ENCODE measurements around the gene CATSPER3. TPM values are rescaled to one million over a fixed set of nuclear protein-coding genes. Genes with fewer than 3 reads are reported as not detected.

CATSPER3 gene
- total RNA-seq, 1 experiment from 2014 or later: 0.57 TPM

- H3K36me3 ChIP-seq (ENCODE audit: low read depth): no peaks in the 10 kb centered on the region
- intact Hi-C loops (cut with micrococcal nuclease; ENCODE audit: unreplicated experiment): loop anchor here (1.0 to 10.0 kb wide), 5 partner anchors 54 to 324 kb away; no protein-coding TSS in a partner anchor
- no peak overlapping the region for H2AFZ ChIP-seq
- no TSS peak for BruUV-seq (replicated peaks)
- ChIA-PET CTCF (interaction anchor here (1.1 kb wide), 1 partner anchor 102 kb away, joined by 3 read pairs; no protein-coding TSS in a partner anchor), POLR2A (ENCODE audit: unreplicated experiment) (no interaction called here)
- no peaks in the 10 kb centered on the region for H3K79me2 ChIP-seq (ENCODE audit: low read depth)
- no peak overlapping the region for H3K27ac ChIP-seq
- no peaks in the 10 kb centered on the region for H3K4me1 ChIP-seq (replicated peaks; ENCODE audit: insufficient read depth)
- no peak overlapping the region for H3K4me3 ChIP-seq
- no peaks in the 10 kb centered on the region for H4K20me1 ChIP-seq (ENCODE audit: insufficient read depth)
- H3K4me2 ChIP-seq: no peak overlapping the region
- H3K9me2 ChIP-seq (ENCODE audit: insufficient read depth): no peaks in the 10 kb centered on the region
- TF ChIP-seq EZH2 (IDR thresholded peaks at IDR 0.05; ENCODE audit: low read depth) (no peak), CTCF (conservative IDR thresholded peaks at IDR 0.05) (peak; percentile 62)
- H3K9me3 ChIP-seq (ENCODE audit: insufficient read depth, low read depth): no peaks in the 10 kb centered on the region
- H3F3A ChIP-seq (ENCODE audit: insufficient read depth, low read depth): no peaks in the 10 kb centered on the region
- DNase-seq: peak in 1 of 2 experiments; percentile 26
- H3K27me3 ChIP-seq (ENCODE audit: insufficient read depth, low read depth): no peaks in the 10 kb centered on the region
Measured at GRCh38 chr5:135010502-135011354, 43.0 kb downstream of the CATSPER3 start.

- Histone ChIP-seq H3K4me2 (no peak overlapping the region), H3F3A (ENCODE audit: insufficient read depth, low read depth) (no peaks in the 10 kb centered on the region), H3K79me2 (ENCODE audit: low read depth) (no peaks in the 10 kb centered on the region), H3K36me3 (ENCODE audit: low read depth) (no peaks in the 10 kb centered on the region), H3K27me3 (ENCODE audit: insufficient read depth, low read depth) (no peaks in the 10 kb centered on the region), H2AFZ (no peak overlapping the region), H3K27ac (no peak overlapping the region), H3K9me2 (ENCODE audit: insufficient read depth) (no peaks in the 10 kb centered on the region), H4K20me1 (ENCODE audit: insufficient read depth) (no peaks in the 10 kb centered on the region), H3K4me3 (no peak overlapping the region), H3K9me3 (ENCODE audit: insufficient read depth, low read depth) (no peaks in the 10 kb centered on the region), H3K4me1 (replicated peaks; ENCODE audit: insufficient read depth) (no peaks in the 10 kb centered on the region)
- no peak for DNase-seq
- intact Hi-C loops (cut with micrococcal nuclease; ENCODE audit: unreplicated experiment): loop anchor here (1.0 to 10.0 kb wide), 5 partner anchors 53 to 323 kb away; no protein-coding TSS in a partner anchor
- CTCF ChIA-PET: interaction anchor here (1.1 kb wide), 1 partner anchor 102 kb away, joined by 3 read pairs; no protein-coding TSS in a partner anchor
- no TSS peak for BruUV-seq (replicated peaks)
- TF ChIP-seq CTCF (conservative IDR thresholded peaks at IDR 0.05): no peak; the same call in 1 of the 2 replicates
- no peak for TF ChIP-seq EZH2 (IDR thresholded peaks at IDR 0.05; ENCODE audit: low read depth)
- POLR2A ChIA-PET (ENCODE audit: unreplicated experiment): no interaction called here
Measured at GRCh38 chr5:135011355-135012032, 43.8 kb downstream of the CATSPER3 start.

- BruUV-seq (replicated peaks): no TSS peak
- intact Hi-C loops (cut with micrococcal nuclease; ENCODE audit: unreplicated experiment): loop anchor here (10.0 kb wide), 2 partner anchors 53 to 323 kb away; no protein-coding TSS in a partner anchor
- CTCF ChIA-PET: no interaction called here
Measured at GRCh38 chr5:135012033-135012588, 44.4 kb downstream of the CATSPER3 start.

More at GRCh38 chr5:135012033-135012588, 44.4 kb downstream of the CATSPER3 start:
- DNase-seq: no peak
- no peaks in the 10 kb centered on the region for H3K27me3 ChIP-seq (ENCODE audit: insufficient read depth, low read depth)
- no peaks in the 10 kb centered on the region for H3K36me3 ChIP-seq (ENCODE audit: low read depth)
- H3K4me3 ChIP-seq: no peak overlapping the region
- H3K79me2 ChIP-seq (ENCODE audit: low read depth): no peaks in the 10 kb centered on the region
- POLR2A ChIA-PET (ENCODE audit: unreplicated experiment): no interaction called here
- no peaks in the 10 kb centered on the region for H3F3A ChIP-seq (ENCODE audit: insufficient read depth, low read depth)
- H3K9me3 ChIP-seq (ENCODE audit: insufficient read depth, low read depth): no peaks in the 10 kb centered on the region
- H2AFZ ChIP-seq: no peak overlapping the region
- no peak for TF ChIP-seq CTCF (conservative IDR thresholded peaks at IDR 0.05)
- TF ChIP-seq EZH2 (IDR thresholded peaks at IDR 0.05; ENCODE audit: low read depth): no peak
- H3K9me2 ChIP-seq (ENCODE audit: insufficient read depth): no peaks in the 10 kb centered on the region
- no peak overlapping the region for H3K27ac ChIP-seq
- no peaks in the 10 kb centered on the region for H4K20me1 ChIP-seq (ENCODE audit: insufficient read depth)
- H3K4me1 ChIP-seq (replicated peaks; ENCODE audit: insufficient read depth): no peaks in the 10 kb centered on the region
- no peak overlapping the region for H3K4me2 ChIP-seq

Data from PC-9 (cell line).